ENCODE measurements around the gene MPHOSPH6. TPM values are rescaled to one million over a fixed set of nuclear protein-coding genes. Genes with fewer than 3 reads are reported as not detected.

Gene MPHOSPH6
- total and polyA plus RNA-seq, 2 donors from 2014 or later: 22.7 to 28.2 TPM

DNA sequence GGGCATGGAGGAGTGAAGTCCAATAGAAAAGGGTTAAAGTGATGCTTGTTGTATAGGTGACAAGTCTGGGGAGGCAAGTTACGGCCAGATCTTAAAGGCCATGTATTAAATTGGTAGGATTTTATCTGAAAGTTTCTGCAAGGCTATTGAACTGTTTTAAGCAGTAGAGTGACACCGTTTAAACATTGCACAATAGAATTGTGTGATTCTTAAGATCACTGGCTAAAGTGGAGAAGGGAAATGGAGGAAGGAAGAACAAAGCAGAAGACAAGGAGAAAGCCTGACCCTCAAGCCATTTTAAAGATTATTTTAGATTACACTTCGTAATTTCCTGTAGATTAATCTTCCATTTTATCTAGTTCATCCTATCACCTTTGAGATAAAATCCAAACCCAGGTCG, 5.6 kb upstream of the MPHOSPH6 start:
- no peaks in the 10 kb centered on the region for H3K36me3 ChIP-seq (ENCODE audit: control insufficient read depth in 2 of 3, insufficient read depth in 3 of 3, low read length in 3 of 3)
- no peak for FAIRE-seq
- H3K4me1 ChIP-seq (ENCODE audit: control insufficient read depth in 2 of 3, insufficient read depth in 2 of 3, low read depth in 1 of 3, low read length in 3 of 3): no peaks in the 10 kb centered on the region
- H3K9me3 ChIP-seq (ENCODE audit: control insufficient read depth in 2 of 3, insufficient read depth in 1 of 3, low read length in 3 of 3): no peaks in the 10 kb centered on the region
- DNase-seq: no peak
- intact Hi-C loops (cut with DNase I): no loop called here
- H3K27me3 ChIP-seq (ENCODE audit: control insufficient read depth, insufficient read depth, low read length): peaks cover 5% of the 10 kb centered on the region
- no peak overlapping the region for H3K9ac ChIP-seq (ENCODE audit: low read length in 3 of 3)
- no peak for TF ChIP-seq CTCF (IDR thresholded peaks at IDR 0.05; ENCODE audit: borderline replicate concordance, extremely low read depth, insufficient read depth)
- H3K27ac ChIP-seq (ENCODE audit: low read depth in 2 of 2, low read length in 2 of 2): no peak overlapping the region
- H3K4me3 ChIP-seq (ENCODE audit: low read length in 3 of 3): no peak overlapping the region

DNA sequence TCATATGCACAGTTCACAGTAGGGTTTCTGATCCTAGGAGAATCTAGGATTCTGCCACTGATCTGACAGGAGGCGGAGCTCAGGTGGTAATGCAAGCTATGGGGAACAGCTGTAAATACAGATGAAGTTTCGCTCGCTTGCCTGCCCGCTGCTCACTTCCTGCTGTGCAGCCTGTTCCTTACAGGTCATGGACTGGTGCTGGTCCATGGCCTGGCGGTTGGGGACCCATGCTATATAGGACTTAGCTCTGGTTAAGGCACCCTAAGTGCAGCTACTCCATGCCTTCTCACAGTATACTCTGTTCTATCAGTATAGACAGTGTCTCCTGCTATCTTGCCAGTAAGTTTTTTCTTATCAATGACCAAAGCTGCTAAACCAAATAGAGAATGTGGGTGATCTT, 2.4 kb downstream of the MPHOSPH6 start:
- FAIRE-seq (no peak), DNase-seq (no peak)
- intact Hi-C loops (cut with DNase I): no loop called here
- Histone ChIP-seq H3K27me3 (ENCODE audit: control insufficient read depth, insufficient read depth, low read length) (peaks cover 5% of the 10 kb centered on the region), H3K4me1 (ENCODE audit: control insufficient read depth in 2 of 3, insufficient read depth in 2 of 3, low read depth in 1 of 3, low read length in 3 of 3) (peaks cover 0 to 4% (median 0%) of the 10 kb centered on the region in 3 donors), H3K4me3 (ENCODE audit: low read length in 3 of 3) (no peak overlapping the region), H3K27ac (ENCODE audit: low read depth in 2 of 2, low read length in 2 of 2) (no peak overlapping the region), H3K36me3 (ENCODE audit: control insufficient read depth in 2 of 3, insufficient read depth in 3 of 3, low read length in 3 of 3) (peaks cover 3 to 5% (median 3%) of the 10 kb centered on the region in 3 donors), H3K9me3 (ENCODE audit: control insufficient read depth in 2 of 3, insufficient read depth in 1 of 3, low read length in 3 of 3) (no peaks in the 10 kb centered on the region), H3K9ac (ENCODE audit: low read length in 3 of 3) (no peak overlapping the region)
- TF ChIP-seq CTCF (IDR thresholded peaks at IDR 0.05; ENCODE audit: borderline replicate concordance, extremely low read depth, insufficient read depth): no peak

DNA sequence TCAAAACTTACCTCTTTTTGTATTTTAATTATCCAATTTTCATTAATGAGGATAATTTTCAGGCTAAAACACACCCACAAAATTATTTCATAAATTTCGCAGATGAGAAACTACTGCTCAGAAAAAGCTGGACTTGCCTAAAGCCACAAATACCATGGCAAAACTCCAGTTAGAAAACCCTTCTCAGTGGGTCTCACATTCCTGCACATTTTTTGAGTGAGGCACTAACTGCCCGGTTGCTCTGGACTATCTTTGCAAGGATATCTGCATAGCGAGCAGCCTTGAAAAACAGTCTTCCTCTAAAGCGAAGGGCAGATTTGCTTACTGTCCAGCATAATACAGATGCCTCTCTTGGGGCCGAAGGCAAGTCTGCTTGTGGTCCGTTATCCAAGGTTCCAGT, 9.8 kb downstream of the MPHOSPH6 start:
- Histone ChIP-seq H3K36me3 (ENCODE audit: control insufficient read depth in 2 of 3, insufficient read depth in 3 of 3, low read length in 3 of 3) (peaks cover 7 to 22% (median 10%) of the 10 kb centered on the region in 3 donors), H3K9ac (ENCODE audit: low read length in 3 of 3) (no peak overlapping the region), H3K4me3 (ENCODE audit: low read length in 3 of 3) (no peak overlapping the region), H3K4me1 (ENCODE audit: control insufficient read depth in 2 of 3, insufficient read depth in 2 of 3, low read depth in 1 of 3, low read length in 3 of 3) (peaks cover 0 to 5% (median 0%) of the 10 kb centered on the region in 3 donors), H3K27ac (ENCODE audit: low read depth in 2 of 2, low read length in 2 of 2) (no peak overlapping the region), H3K27me3 (ENCODE audit: control insufficient read depth, insufficient read depth, low read length) (no peaks in the 10 kb centered on the region), H3K9me3 (ENCODE audit: control insufficient read depth in 2 of 3, insufficient read depth in 1 of 3, low read length in 3 of 3) (peaks cover 0 to under 1% (median 0%) of the 10 kb centered on the region in 3 donors)
- FAIRE-seq (no peak), DNase-seq (no peak)
- no peak for TF ChIP-seq CTCF (IDR thresholded peaks at IDR 0.05; ENCODE audit: borderline replicate concordance, extremely low read depth, insufficient read depth)
- intact Hi-C loops (cut with DNase I): no loop called here

- Histone ChIP-seq H3K27ac (ENCODE audit: low read depth in 2 of 2, low read length in 2 of 2) (no peak overlapping the region), H3K9ac (ENCODE audit: low read length in 3 of 3) (no peak overlapping the region), H3K36me3 (ENCODE audit: control insufficient read depth in 2 of 3, insufficient read depth in 3 of 3, low read length in 3 of 3) (peaks cover 7 to 18% (median 7%) of the 10 kb centered on the region in 3 donors), H3K9me3 (ENCODE audit: control insufficient read depth in 2 of 3, insufficient read depth in 1 of 3, low read length in 3 of 3) (peaks cover 0 to 1% (median 0%) of the 10 kb centered on the region in 3 donors), H3K4me3 (ENCODE audit: low read length in 3 of 3) (no peak overlapping the region), H3K27me3 (ENCODE audit: control insufficient read depth, insufficient read depth, low read length) (no peaks in the 10 kb centered on the region), H3K4me1 (ENCODE audit: control insufficient read depth in 2 of 3, insufficient read depth in 2 of 3, low read depth in 1 of 3, low read length in 3 of 3) (peaks cover 0 to 5% (median 0%) of the 10 kb centered on the region in 3 donors)
- intact Hi-C loops (cut with DNase I): no loop called here
- DNase-seq: no peak
- TF ChIP-seq CTCF (IDR thresholded peaks at IDR 0.05; ENCODE audit: borderline replicate concordance, extremely low read depth, insufficient read depth): no peak
- no peak for FAIRE-seq
These were observed 12.2 kb downstream of the MPHOSPH6 start for GRCh38 chr16:82157836-82158235.

Measured in kidney (tissue), 14 donors.